Sciatic nerve (tissue), 2 donors: ENCODE data around the gene MTURN. TPM values are rescaled to one million over a fixed set of nuclear protein-coding genes. Genes with fewer than 3 reads are reported as not detected.
"Not testable (repeated sequence)": the region's sequence is repeated elsewhere in the genome, so short reads cannot be mapped to it uniquely, and the experiment has no call there.

Experiments
- ATAC-seq: fragments of 200-7000 bp; cut with Tn5 transposase; one replicate; pipeline ENCODE4 v1.9.1; 2020; ENCODE audit warnings: mild to moderate bottlenecking, moderate library complexity
- DNase-seq: peaks from one replicate; pipeline ENCODE4 v3.0.0-alpha.2; 2020; ENCODE audit warnings: low spot score
- intact Hi-C: fragments of 100-400 bp; cut with DNase I; formaldehyde crosslinking; loops from one replicate; pipeline ENCODE4 v1.14.2; 2022
- total RNA-seq: library from RNA; stranded (reverse); fragmentation: NEBNext Ultra II Directional; extraction: Animal tissue kit (Norgen Biotek cat#: 25700); gene quantifications from one replicate; pipeline ENCODE4 v1.2.1, GENCODE V29; 2021
- donor health status: DM: no; HTN: no; CAD: no.
- donor health status: DM: no; HTN: no; CAD: no.

MTURN gene
- 189 TPM for total RNA-seq

DNA sequence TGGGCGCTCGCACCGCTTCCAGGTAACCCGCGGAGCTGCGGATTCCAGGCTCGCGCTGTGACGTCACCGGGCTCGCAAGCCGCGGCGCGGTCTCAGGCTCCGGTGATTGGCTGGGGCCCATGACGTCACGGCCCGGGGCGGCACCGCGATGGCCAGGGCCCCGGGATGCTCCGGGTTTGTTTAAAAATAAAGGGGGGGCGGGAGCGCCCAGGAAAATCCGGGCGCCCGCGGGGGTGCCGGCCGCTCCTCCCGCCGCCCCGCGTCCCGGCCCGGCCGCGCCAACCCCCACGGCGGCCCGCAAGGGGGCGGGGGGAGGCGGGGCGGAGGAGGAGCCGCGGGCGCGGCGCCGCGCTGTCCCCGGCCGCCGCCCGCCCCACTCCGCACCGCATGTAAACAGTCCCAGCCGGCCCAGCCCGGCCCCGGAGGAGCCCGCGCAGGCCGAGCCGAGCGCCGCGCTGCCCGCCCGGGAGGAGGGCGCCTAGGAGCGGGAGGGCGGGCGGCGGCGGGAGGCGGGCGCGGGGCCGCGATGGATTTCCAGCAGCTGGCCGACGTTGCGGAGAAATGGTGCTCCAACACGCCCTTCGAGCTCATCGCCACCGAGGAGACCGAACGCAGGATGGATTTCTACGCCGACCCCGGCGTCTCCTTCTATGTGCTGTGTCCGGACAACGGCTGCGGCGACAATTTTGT lies at the start of gene MTURN:
Gene MTURN, plus strand, starts transcription at position 376 of the 690 bp plus-strand sequence. Its CDS starts 151 bp downstream, at position 527.
- ATAC-seq = peak; percentile 87
- peak; percentile 93 for DNase-seq
- intact Hi-C loops = no loop called here

DNA sequence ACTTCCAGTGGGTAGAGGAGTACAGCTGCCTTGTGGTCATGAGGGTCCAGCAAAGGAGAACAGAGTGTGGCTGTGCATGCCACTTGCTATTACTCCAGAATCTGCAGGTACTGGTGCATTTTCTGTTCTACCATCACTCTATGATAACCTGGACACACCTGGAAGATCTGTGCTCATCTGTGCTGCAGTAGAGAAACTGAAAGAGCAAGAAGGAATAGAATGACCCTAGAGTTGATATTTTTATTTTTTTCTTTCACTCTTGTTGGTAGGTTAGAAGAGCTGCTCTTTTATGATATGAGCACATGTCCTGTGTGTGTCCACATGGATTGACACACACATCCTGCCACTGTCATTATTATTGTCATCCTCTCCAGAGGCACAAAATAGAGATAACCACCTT lies 48.3 kb upstream of the MTURN start:
- intact Hi-C loops = no loop called here
- no peak for ATAC-seq
- DNase-seq = no peak

DNA sequence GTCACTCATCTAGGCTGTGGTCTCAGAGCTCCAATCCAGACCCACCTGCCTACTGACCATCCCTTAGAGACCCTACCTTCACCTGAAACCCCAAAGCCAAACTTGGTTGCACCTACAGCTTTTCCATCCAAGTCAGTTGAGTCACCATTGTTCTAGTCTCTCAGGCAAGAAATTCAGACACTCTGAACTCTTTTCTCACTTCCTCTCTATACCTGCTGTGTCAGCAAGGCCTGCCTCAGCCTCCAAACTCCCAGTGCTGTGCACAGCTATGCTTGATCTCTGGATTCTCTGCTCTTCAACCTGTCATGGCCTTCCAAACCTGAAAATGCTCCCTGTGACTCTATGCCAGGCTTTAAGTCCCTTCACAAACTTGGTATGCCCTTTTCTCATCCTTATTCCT lies 47.4 kb upstream of the MTURN start:
- intact Hi-C loops = no loop called here
- no peak for ATAC-seq

DNA sequence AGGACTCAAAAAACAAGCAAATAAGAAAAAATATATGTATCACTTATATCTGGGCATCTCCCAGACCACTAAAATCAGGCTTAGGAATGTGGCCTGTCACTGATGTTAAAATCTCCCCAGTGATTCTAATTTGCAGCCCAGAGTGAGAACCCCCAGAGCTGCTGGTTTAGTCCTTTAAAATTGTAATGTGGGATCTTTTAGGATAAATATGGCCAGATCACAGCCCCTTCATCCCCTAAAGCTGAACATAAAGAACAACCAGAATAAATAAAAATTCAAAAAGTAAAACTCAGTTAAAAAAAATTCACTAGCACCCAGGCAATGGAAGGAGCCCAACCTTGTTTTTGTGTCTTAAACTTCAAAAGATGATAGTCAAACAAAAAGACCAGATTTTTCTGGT lies 46.4 kb upstream of the MTURN start:
- intact Hi-C loops = no loop called here
- ATAC-seq (no peak), DNase-seq (no peak)

More for the DNA sequence above, 47.4 kb upstream of the MTURN start:
- no peak for DNase-seq

DNA sequence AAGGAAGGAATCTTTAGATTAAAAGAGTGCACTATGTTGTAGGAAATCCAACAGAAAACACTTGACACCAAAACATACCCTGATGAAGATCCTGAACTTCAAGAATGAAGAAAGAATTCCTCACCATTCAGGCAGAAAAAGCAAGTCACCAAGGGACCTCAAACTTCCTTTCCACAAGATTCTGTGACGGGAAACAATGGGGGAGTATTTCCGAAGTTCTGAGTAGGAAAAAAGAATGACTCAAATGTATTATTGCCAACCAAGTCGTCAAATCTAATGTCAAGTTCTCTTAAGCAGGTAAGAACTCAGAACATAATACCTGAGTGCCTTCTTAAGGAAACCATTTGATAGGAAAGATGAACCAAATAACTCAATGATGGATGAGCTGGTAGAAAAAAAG lies 44.7 kb upstream of the MTURN start:
- no peak for ATAC-seq
- intact Hi-C loops = no loop called here

DNA sequence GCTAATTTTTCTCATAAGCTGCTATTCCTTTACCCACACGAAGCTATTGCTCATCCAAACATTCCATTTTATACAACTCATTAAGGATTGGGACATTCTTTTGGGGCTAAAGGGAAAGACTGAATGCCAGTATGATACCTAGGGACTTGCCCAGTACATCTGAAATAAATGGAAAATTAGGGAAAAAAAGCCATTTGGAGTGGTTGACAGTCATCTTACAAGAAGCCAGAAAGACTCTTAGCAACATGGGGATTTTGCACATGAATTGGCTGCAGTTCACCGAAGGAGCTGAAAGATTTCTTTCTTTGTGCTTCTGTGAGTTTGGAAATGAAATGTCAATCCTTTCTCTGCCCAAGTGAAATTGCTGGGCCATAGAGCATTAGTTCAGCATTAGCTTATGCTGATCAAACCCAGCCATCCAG lies 43.3 kb upstream of the MTURN start:
- peak; percentile 72 for ATAC-seq
- intact Hi-C loops = no loop called here
- DNase-seq = no peak

More for the DNA sequence above, 44.7 kb upstream of the MTURN start:
- DNase-seq = no peak

DNA sequence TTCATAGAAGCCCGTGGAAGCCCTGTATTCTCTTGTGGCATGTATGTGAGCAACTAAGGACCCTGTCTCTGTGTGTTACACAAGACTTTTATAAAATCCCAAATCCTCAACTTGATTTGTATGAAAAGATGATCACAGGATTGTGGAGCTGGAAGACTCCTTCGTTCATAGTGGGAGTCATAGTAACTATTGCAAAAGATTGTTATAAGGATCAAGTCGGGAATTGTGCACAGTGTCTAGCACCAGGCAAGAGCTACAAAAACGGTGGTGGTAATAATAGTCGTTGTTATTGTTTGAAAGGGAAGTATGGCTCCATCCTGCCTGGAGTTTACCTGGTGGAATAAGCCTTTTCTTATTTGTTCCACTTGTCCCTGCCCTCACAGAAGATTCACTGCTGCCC lies 42.8 kb upstream of the MTURN start:
- DNase-seq (no peak), ATAC-seq (peak; percentile 82)
- intact Hi-C loops = no loop called here

DNA sequence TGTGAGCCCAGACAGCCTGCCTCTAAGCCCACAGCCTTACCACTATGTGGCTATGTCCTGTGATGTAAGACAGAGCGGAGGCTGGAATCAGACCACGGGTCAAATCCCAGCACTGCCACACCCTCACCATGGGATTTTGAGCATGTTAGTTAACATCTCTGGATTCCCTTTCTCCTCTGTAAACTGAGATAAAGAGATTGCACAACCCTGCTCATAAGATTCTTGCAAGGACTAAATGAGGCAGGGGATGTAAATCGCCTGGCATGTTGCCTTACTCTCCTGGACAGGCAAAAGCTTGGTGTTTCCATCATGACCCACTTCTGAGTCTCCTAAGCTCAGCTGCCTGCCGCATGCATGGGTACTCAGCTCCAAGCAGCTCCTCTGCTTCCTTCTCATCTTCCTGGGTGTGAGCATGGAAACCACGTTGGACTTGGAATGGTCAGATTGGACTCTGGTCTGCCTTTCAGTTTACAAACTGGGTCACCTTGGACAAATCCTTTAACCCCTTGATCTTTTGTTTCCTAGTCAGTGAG lies 41.3 kb upstream of the MTURN start:
- DNase-seq (peak; percentile 62), ATAC-seq (peak; percentile 94)
- intact Hi-C loops = no loop called here

DNA sequence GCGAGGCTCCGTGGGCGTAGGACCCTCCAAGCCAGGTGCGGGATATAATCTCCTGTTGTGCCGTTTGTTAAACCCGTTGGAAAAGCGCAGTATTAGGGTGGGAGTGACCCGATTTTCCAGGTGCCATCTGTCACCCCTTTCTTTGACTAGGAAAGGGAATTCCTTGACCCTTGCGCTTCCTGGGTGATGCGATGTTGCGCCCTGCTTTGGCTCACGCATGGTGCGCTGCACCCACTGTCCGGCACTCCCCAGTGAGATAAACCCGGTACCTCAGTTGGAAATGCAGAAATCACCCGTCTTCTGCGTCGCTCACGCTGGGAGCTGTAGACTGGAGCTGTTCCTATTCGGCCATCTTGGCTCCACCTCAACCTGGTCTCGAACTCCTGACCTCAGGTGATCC lies 36.2 kb upstream of the MTURN start:
- DNase-seq, ATAC-seq, intact Hi-C loops: not testable (repeated sequence)

DNA sequence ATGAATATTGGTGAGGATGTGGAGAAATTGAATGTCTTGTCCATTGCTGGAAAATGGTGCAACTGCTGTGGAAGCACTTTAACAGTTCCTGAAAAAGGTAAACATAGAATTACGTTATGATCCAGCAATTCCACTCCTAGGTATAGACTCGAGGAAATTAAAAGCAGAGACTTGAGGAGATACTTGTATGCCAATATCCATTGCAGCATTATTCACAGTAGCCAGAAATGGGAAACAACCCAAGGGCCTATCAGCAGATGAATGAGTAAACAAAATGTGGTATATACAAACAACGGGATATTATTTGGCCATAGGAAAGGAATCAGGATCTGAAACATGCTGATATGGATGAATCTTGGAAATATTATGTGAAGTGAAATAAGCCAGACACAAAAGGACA lies 32.5 kb upstream of the MTURN start:
- no peak for DNase-seq
- no peak for ATAC-seq

DNA sequence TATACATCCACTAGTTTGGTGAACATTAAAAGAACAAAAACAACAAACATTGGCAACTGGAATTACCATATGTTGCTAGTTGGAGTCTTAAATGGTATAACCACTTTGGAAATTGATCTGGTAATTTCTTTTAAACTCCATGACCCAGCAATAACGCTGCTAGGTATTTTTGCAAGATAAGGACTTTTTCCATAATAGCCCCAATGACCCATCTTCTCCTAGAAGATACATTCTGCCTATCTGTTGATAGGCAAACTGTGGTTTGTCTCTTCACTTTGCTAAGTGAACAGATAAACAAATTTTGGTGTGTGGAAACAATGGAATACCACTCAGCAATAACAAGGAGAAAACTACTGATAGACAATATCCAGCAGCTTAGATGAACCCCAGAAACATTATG lies 30.6 kb upstream of the MTURN start:
- intact Hi-C loops = no loop called here
- ATAC-seq = no peak

More for the DNA sequence above, 32.5 kb upstream of the MTURN start:
- intact Hi-C loops = no loop called here

DNA sequence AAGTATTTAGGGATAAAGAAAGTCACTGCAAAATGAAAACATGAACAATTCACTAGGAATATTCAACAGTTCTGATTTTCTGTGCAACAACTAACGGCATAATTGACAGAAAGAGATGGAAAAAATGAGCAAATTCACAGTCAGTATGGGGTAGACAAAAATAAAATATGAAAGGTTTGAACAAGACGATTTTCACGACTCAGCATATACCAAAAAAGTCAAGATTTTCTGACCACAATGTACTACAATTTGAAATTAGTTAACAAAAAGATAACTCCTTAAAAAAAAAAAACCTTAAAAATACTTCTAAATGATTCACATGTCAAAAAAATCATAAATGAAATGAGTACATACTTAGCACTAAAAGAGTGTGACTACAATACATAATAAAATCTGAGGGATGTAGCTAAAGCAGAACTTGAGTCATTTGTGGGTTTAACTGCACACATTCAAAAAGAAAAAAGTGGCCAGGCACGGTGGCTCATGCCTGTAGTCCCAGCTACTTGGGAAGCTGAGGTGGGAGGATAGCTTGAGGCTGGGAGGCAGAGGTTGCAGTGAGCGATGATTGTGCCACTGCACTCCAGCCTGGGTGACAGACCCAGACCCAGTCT lies 22.6 kb upstream of the MTURN start:
- DNase-seq (no peak), ATAC-seq (no peak)
- intact Hi-C loops = no loop called here

More for the DNA sequence above, 30.6 kb upstream of the MTURN start:
- DNase-seq = no peak

DNA sequence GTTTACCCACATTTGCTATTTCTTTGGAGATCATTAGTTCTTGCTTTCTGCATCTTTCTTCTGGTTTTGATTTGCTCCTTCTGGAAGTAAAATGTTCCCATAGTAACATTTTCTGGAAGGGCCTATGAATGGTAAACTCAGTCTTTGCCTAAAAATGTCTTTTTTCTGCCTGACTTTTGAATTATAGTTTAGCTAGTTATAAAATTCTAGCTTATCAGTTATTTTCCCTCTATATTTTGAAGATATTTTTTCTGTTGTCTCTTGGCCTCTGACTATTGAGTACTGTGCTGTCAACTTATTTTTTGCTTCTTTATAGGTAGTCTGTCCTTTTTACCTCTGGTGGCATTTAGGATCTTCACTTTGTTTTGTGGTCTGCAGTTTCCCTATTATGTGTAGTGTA lies 21.6 kb upstream of the MTURN start:
- ATAC-seq (no peak), DNase-seq (no peak)
- intact Hi-C loops = no loop called here

DNA sequence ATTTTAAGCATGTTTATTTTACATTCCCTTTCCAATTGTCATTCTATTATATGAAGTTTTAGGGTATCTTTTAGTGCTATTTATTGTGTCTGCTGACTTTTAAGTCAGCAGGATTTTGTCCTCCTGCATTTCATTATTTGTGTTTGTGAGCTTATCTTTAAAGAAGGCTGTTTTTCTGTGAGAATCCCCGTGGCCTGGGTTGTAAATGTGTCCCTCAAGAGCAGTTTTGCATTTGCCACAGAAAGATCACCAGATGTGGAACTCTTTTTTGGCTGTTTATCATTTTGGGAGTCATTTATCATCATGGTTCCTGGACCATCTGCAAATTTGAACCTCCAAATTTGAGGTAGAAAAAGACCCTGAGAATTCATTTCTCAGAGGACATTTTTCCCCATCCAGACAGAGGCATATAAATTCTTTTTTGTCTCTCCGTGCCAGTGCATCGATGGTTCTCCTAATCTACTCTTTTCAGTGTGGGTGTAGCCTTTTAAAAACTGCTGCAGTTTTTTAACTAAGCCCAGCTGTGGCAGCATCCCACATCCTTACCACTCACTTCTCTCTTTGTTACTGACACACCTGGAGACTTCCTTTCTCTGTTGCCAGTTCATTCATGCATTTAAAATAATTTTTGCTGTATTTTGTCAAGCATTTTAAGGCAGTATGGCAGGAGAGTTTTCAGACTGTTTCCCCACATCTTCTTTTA lies 20.1 kb upstream of the MTURN start:
- intact Hi-C loops = no loop called here
- no peak for ATAC-seq
- no peak for DNase-seq

DNA sequence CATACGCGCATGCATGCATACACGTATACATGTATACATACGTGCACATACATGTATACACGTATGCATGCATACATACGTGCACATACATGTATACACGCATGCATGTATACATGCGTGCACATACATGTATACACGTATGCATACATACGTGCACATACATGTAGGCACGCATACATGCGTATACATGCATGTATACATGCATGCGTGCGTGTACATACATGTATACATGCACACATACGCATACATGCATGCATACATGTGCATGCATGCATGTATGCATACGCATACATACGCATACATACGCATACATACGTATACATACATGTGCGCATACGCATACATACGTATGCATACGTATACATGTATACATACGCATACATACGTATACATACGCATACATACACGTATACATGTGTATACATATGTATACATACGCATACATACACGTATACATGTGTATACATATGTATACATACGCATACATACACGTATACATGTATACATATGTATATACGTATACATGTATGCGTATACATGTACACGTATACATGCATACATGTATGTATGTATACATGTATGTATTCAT lies 19.0 kb upstream of the MTURN start:
- no peak for ATAC-seq
- intact Hi-C loops = no loop called here

DNA sequence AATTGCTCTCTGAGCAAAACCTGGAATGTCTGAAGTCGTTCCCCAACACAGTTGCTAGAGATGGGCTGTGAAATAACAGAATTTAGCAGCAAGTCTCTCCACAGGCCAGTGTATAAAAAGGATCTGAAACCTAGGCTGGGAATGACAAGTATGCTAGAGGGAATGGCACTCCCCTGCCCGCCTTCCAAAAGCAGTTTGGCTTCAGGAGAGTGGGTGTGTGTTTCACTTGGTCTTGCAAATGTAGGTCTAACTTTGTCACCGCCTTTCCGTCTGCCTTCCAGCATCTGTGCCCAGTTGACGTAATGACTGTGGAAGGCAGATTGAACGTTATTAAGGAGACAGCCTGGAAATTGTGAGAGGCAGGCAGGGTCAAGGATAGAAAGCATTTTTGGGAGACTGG lies 18.0 kb upstream of the MTURN start:
- DNase-seq = no peak
- intact Hi-C loops = no loop called here

More for the DNA sequence above, 19.0 kb upstream of the MTURN start:
- DNase-seq = no peak

DNA sequence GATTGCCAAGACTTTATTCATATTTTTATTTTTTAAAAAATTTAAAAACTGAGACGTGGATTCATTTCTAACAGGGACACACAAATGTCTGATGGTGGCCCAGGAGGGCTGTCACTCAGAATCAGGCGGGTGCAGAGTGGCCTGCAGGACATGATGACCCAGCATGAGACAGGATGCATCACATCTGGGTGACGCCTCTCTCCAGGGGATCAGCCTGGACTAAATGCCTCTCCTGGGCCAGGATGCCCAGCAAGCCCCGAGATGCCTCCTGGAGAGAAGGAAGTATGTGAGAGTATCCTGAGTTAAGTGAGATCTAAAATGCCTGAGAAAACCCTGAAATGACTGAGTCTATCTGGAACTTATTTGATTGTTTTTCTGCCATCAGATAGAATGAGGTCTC lies 16.9 kb upstream of the MTURN start:
- intact Hi-C loops = no loop called here
- ATAC-seq (no peak), DNase-seq (no peak)

More for the DNA sequence above, 18.0 kb upstream of the MTURN start:
- ATAC-seq = peak; percentile 44

DNA sequence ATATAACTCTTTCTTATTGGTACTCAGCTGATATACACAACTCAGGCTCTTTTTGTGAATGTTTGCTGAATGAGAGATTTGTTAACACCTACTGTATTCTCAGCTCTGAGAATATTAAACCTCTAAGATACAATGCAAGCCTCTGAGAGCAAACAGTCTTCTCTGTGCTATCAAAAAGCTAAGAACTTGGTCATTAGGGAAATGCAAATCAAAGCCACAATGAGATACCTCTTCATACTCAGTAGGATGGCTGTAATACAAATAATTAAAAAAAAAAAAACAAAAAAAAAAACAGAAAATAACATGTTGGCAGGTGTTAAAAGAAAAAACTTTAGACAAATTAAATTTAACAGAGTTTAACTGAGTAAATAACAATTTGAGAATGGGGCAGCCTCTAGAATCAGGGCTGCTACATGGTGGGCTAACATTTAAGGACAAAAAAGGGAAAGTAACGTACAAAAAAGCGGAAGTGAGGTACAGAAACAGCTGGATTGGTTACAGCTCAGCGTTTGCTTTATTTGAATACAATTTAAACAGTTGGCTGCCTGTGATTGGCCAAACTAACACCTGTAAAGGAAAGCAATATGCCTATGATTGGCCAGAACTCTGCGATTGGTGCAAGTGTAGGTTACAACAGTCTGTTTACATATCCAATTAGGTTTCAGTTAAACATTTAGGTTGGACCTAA lies 14.8 kb upstream of the MTURN start:
- DNase-seq (no peak), ATAC-seq (no peak)
- intact Hi-C loops = no loop called here
